H7 (cell line): ENCODE measurements around the gene PRTFDC1. TPM values are rescaled to one million over a fixed set of nuclear protein-coding genes. Genes with fewer than 3 reads are reported as not detected.

Experiments used
- DNase-seq: peaks from one replicate; pipeline ENCODE4 v3.0.0; 2012
- H3K27me3 ChIP-seq: 2 replicates; pipeline ENCODE4 v1.6.0; 2011; ENCODE audit warnings: mild to moderate bottlenecking, low read length; ENCODE audit not compliant: control insufficient read depth, insufficient read depth
- H3K36me3 ChIP-seq: replicated peaks from 2 replicates; pipeline ENCODE4 v1.5.1; 2011; ENCODE audit warnings: low read length; ENCODE audit not compliant: control insufficient read depth, insufficient read depth
- H3K4me3 ChIP-seq: 2 replicates; pipeline ENCODE4 v1.5.1; 2011; ENCODE audit warnings: low read depth, mild to moderate bottlenecking, control low read depth, low read length, moderate library complexity; ENCODE audit not compliant: insufficient read depth
- total RNA-seq: library from RNA; depleted of rRNA; stranded (reverse); fragments of >200 nt; shearing (Covaris generic); gene quantifications from 2 replicates; pipeline ENCODE4 v1.2.3, GENCODE V29; 2014; rRNA removed

Gene PRTFDC1
- 12.5 and 13.4 TPM in 2 replicates for total RNA-seq

- H3K4me3 ChIP-seq = peak within 1 kb of the TSS; percentile 73
- DNase-seq = peak; percentile 83
- H3K36me3 ChIP-seq = no peaks in the 10 kb centered on the region
- no peaks in the 10 kb centered on the region for H3K27me3 ChIP-seq
Observed at GRCh38 chr10:24952143-24952706, at the start of gene PRTFDC1. PRTFDC1 (minus strand) TSS chr10:24952606; CDS start chr10:24952575, 31 bp downstream.

DNA sequence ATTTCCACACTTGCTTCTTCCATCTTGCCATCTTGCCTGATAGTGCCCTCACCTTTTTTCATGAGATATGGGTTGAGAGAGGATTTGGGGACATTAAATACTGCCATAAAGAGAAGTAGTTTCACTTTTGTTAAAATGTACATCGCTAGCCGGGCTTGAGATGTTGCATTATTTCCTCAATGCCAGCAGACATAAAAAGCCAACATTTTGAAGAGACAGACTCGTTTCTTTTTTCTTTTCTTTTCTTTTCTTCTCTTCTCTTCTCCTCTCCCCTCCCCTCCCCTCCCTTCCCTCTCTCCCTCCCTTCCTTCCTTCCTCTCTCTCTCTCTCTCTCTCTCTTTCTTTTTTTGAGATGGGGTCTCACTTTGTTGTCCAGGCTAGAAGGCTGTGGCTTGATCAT is 45.6 kb upstream of the PRTFDC1 start:
- Histone ChIP-seq H3K27me3 (no peaks in the 10 kb centered on the region), H3K36me3 (no peaks in the 10 kb centered on the region), H3K4me3 (no peak overlapping the region)
- DNase-seq = no peak

- Histone ChIP-seq H3K4me3 (no peak overlapping the region), H3K27me3 (no peaks in the 10 kb centered on the region), H3K36me3 (no peaks in the 10 kb centered on the region)
- DNase-seq = no peak
Observed at GRCh38 chr10:24995072-24995471, 42.7 kb upstream of the PRTFDC1 start.

DNA sequence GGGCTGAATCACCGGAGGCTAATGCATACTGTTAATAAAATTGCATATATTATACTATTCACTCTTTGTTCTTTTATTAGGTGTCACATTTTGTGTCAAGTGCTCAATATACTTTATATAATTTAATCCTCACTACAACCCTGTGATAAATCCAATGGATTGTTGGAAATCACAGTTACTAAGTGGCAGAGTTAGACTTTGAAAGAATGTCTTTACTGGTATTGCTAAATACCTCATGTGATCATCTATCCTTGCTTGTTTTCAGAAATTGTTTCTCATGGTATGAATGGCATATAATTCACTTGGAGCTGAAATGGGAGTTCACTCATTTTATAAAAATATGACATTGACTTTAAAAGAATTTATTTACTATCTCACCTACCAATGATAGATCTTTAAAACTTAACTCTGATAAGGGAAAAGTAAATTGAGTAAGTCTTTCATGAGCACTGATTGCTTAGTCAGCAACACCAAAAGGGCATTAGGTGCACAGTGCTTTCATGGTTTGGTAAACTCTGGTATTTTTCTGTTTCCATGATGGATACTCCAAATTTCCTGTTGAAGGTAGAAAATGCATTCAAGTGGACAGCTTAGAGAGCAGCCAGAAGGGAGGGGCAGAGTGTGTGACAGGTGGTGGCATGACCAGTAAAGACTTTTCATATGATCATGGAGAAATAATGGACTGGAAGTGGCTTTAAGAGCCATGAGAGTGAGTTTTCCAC is 41.0 kb upstream of the PRTFDC1 start:
- H3K4me3 ChIP-seq = no peak overlapping the region
- no peak for DNase-seq
- H3K27me3 ChIP-seq = no peaks in the 10 kb centered on the region
- H3K36me3 ChIP-seq = no peaks in the 10 kb centered on the region

GRCh38 chr10:24992512-24993133 is 40.2 kb upstream of the PRTFDC1 start:
- Histone ChIP-seq H3K27me3 (no peaks in the 10 kb centered on the region), H3K36me3 (no peaks in the 10 kb centered on the region), H3K4me3 (no peak overlapping the region)
- DNase-seq = no peak

DNA sequence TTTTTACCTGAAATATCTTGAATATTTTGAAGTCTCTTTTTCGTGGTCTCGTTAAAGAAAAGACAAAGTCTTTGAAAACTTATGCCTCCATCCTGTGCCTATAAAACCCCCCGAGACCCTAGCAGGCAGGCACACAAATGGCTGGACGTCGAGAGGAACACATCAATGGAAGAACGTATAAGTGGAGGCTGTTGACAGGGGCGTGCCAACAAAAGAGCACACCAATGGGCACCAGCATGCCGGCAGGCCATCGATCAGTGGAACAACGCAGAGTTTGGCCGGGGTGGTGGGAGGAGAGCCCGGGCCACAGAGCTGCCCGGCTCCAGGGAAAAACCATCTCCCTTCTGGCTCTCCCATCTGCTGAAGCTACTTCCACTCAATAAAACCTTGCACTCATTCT is 38.9 kb upstream of the PRTFDC1 start:
- Histone ChIP-seq H3K36me3 (no peaks in the 10 kb centered on the region), H3K4me3 (no peak overlapping the region), H3K27me3 (no peaks in the 10 kb centered on the region)
- no peak for DNase-seq

DNA sequence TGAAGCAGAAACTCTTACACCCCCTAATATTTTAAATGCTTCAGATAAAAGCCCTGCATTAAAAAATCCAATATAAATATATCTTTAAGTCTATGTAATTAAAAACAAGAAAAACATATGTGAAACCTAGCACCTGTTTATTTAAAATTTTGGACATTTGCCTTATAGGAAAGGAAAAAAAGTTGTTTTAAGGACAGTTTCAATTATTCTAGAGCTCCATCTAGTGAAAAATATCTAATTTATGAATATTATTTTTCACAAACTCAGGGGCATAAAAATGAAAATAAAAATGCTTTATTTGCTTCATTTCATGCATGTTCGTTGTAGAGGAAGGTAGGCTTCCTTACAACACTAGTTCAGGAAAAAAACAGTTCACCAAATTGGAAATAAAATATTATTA is 37.5 kb upstream of the PRTFDC1 start:
- H3K27me3 ChIP-seq = no peaks in the 10 kb centered on the region
- no peak for DNase-seq
- H3K36me3 ChIP-seq = no peaks in the 10 kb centered on the region
- H3K4me3 ChIP-seq = no peak overlapping the region

DNA sequence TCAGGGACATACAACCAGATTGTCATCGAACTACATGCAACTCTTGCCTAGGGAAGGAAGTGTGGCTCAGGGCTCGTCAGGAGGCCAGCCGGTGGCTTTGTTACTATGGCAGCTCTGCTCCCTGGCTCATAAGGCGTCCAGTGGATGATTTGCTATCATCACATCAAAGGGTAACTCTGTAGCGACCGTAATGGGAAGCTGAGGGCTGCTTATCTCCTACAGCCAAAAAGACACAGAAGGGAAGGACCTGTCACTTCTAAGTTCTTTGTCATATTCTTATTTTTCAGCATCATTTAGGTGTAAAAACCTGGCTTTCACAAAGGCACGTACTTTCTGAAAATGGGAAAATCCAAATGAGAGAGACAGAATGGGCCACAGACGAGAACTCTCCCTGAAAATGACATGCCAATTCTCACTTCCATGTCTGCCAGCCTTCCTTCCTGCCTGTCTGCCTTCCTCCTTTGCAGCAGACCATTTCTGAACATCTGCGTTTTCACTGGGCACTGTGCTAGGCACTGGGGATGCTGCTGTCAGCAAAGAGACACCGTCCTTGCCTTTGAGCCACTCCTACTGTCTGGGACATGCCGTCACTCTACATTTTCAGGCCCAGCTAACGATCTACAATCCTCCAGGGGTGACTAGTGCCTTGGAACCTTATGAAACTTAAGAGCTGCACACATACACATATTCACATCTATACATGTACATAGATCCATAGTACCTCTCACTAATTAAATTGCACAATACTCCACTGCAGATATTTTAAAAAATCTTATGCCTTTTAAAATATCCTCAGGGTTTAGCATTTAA is 36.6 kb upstream of the PRTFDC1 start:
- H3K4me3 ChIP-seq = no peak overlapping the region
- no peaks in the 10 kb centered on the region for H3K27me3 ChIP-seq
- H3K36me3 ChIP-seq = no peaks in the 10 kb centered on the region
- DNase-seq = no peak

GRCh38 chr10:24984906-24985305 is 32.5 kb upstream of the PRTFDC1 start:
- Histone ChIP-seq H3K36me3 (no peaks in the 10 kb centered on the region), H3K4me3 (no peak overlapping the region), H3K27me3 (no peaks in the 10 kb centered on the region)
- no peak for DNase-seq

DNA sequence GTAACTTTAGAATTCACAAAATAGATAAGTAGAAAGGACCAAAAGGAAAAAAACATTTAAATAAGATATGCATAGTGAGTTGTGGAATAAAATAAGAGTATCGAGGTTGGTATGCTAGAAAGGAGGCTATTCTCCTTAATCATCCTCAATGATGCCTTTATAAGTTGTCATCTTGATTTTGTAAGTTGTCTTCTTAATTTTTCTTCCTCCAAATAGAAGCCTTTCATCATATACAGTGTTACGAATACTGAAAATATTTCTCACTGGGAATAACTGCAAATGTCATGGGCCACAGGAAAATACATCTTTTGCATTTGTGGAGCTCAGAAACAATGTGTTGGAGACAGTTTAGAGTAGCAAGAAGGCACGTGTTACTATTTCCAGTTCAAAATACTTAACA is 31.5 kb upstream of the PRTFDC1 start:
- no peaks in the 10 kb centered on the region for H3K36me3 ChIP-seq
- no peak overlapping the region for H3K4me3 ChIP-seq
- DNase-seq = no peak
- H3K27me3 ChIP-seq = no peaks in the 10 kb centered on the region

GRCh38 chr10:24983130-24983529 is 30.7 kb upstream of the PRTFDC1 start:
- Histone ChIP-seq H3K27me3 (no peaks in the 10 kb centered on the region), H3K4me3 (no peak overlapping the region), H3K36me3 (no peaks in the 10 kb centered on the region)
- no peak for DNase-seq

DNA sequence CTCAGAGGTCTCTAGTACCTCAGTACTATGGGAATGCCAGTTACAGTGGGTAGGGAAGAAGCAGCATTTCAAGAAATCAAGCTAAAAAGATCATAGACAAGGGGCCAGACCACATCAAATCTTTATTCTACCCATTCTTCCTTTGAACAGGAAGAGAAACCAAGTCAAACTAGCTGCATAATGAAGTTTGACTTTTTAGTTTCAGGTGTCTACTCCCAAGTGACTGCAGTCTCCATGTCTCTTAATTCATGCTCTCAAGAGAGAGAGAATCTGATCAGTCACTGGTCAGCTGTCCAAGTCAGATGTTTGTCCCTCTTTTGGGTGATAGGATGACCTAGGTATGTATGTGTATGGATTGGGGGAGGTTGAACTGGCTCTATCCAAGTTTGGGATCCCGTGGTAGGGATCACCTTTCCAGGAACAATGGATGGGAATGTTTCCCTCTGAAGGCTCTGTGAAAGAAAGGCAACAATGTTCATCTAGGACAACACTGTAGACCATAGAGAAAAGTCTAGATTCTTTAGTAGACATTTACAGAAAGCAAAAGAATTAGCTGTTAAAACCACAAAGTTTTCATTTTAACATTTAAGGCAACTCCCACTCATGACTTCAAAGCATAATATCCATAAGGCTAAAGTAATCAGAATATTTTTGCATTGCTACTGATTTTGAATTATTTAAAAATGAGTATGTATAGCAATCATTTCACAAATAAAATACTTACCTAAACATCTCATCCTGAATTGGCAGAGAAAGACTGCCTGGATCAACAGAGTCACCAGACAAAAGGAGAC is 30.1 kb upstream of the PRTFDC1 start:
- no peak for DNase-seq
- Histone ChIP-seq H3K4me3 (no peak overlapping the region), H3K27me3 (no peaks in the 10 kb centered on the region), H3K36me3 (no peaks in the 10 kb centered on the region)

- Histone ChIP-seq H3K36me3 (no peaks in the 10 kb centered on the region), H3K27me3 (no peaks in the 10 kb centered on the region), H3K4me3 (no peak overlapping the region)
- DNase-seq = no peak
Observed at GRCh38 chr10:24981161-24981710, 28.8 kb upstream of the PRTFDC1 start.

GRCh38 chr10:24979685-24980084 is 27.3 kb upstream of the PRTFDC1 start:
- DNase-seq = no peak
- no peak overlapping the region for H3K4me3 ChIP-seq
- no peaks in the 10 kb centered on the region for H3K36me3 ChIP-seq
- H3K27me3 ChIP-seq = no peaks in the 10 kb centered on the region
